ENCODE results near the gene CD300LG.
"Not testable (repeated sequence)": the region's sequence is repeated elsewhere in the genome, so short reads cannot be mapped to it uniquely, and the experiment has no call there.

The CD300LG gene

DNA sequence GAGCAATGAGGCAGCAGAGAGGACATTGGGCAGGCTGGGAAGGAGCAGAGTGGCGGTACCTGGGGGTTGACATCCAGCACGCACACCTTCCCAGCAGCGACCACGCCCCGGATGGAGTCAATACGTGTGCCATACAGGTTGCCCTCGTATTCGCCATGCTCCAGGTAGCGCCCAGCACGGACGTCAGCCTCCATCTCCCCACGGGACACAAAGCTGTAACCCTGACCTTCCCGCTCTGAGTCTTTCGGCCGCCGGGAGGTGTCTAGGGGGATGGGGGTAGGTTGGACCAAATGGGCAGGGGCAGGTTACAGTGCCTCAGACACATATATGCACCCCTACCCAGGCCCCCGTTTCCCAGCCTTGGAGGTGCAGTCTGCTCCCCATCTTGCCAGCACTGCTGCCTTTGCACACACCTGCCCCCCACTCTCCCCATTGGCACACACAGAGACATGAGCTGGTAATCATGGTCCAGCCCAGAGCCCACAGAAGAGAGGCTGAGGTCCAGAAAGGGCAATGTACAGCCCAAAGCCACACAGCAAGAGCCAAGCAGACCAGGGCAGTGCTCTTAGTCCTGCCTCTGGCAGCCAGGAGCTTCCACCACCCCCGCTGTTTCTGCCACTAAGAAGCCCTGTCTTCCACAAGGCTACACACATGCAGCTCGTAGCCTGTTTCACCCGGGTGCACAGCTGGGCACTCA, 32.9 kb downstream of the CD300LG start:
- no peak for DNase-seq

DNA sequence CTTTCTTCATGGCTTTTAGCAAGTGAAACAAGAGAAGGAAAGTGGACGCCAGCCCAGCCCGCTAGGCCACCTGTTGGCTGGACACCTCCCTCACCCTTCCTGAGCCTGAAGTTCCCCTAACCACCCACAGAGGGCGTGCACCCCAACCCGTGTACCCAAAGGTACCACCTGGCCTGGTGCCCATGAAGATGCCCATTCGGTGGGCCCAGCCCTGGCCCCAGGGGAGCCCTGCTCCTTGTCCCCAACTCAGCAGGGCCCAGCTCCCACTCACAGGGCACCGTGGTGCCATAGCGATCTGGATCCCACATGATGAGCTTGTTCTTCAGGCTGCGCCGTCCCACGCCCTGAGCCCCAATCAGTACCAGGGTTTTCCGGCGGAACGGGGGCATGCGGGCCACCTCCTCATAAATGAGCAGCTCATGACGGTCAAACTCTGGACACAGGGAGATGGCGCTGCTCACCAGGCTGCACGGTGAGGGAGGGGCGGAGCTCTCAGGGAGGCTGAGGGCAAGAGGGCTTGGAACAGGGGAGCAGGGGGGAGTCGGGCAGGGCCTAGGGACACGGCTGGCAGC, 33.5 kb downstream of the CD300LG start:
- DNase-seq: peak; percentile 25 to 58 (median 36)

DNA sequence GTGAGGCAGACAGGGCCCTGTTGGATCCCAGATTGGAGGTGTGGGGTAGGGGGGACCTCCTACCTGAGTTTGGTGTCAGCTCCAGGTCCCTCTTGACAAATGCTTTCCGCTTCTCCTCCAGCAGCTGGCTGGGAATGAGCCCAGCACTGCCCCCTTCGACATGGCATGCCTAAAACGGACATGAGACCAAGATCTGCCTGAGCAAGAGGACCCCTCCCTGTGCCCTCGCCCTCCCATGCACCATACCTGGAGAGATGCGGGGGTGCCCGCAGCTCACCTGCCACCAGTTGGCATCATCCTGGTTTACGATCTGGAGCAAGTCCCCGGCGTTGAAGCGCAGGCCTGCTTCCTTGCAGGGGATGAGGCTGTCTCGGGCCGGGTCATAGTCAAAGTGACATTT, 34.2 kb downstream of the CD300LG start:
- DNase-seq: no peak

DNA sequence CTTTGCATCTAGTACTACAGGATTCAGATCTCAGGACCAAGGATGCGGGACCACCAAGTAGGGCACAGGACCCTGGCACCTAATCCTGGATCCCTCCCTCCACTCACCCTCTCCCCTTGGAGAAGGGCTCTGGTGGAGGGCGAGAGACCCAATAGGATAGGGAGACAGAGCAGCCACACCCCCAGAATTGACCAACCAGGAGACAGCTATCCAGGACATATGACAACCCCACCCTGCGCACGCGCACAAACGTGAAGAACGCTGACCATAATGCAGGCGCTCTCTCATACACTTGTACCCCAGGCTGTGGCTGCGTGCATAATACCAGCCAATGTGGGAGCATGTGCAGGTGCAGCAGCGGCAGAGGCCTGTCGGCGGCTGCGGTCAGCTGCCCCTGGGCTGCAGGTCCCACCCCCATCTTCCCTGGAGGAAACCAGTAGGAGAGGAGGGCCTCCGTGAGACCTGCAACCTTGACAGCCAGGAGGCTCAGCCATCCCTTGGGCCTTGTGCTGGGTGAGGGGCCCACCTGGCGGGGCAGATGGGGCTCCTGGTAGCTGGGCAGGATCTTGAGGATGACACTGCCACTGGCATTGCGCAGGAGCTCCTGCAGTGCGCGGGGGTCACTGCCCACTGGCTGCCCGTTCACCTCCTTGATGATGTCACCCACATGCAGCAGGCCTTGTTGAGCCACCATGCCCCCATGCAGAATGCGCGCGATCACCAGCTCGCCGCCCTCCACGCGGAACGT, 35.0 kb downstream of the CD300LG start:
- no peak for DNase-seq

DNA sequence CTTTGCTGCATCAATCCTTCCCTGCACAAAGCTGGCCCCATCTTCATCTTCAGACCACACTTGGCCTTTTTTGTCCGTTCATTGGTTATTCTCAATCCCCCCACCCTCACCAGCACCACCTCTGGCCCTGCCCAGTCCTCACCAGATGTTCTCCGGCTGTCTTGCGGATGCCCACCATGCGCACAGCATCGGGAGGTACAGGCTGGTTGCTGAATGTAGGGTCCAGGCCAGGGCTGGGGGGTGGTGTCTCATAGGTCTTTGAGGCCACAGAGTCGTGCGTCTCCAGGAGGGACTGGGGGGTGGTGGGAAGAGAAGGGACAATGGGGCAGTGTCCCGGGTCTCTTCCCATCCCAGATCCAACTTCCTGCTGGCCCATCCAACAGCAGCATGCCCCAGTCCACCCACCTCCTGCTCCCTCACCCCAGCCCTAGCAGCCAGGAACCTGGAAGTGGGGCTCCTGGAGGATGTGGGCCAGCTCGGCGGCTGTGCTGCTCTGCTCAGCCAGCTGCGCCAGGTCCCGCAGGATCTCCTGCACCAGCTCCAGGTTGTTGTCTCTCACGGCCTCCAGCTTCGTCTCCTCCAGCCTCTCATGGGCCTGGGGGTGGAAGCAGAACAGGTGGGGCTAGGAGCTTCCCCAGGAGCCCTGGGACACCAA, 35.9 kb downstream of the CD300LG start:
- DNase-seq: no peak

DNA sequence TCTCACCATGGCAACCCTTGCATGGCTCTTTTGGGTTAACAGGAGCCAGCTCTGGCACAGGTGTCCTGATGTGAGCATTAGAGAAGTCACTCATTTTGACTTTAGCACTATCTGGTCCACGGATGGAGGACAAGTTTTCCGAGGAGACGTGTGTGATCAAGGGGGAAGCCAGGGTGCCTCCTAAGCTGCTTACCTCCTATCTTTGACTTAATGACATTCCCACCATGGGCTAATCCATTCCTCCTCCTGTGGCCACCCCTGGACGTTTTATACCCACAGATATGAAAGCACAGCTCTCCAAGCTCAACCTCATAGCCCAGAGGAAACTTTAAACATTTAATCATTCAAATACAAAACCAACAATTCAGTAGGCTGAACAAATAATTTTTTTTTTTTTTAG, 41.6 kb downstream of the CD300LG start:
- DNase-seq: no peak

DNA sequence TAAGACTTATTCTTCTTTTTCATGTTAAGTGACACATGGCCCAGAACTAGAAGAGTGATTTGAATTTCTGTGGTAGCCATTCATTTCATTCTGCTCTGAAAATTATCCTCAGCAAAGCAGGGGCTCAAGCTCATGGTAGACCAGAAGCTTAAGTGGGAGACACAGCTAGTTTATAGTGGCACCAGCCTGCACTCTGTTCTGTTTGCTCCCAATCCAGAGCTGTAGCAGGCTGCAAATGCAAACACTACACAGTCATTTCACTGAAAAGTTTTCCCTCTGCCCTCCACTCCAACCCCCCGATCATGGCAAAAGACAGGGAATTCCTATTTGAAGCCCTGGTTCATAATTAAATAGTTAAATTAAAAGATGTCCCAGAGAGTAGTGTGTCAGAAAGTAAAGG, 43.3 kb downstream of the CD300LG start:
- no peak for DNase-seq

DNA sequence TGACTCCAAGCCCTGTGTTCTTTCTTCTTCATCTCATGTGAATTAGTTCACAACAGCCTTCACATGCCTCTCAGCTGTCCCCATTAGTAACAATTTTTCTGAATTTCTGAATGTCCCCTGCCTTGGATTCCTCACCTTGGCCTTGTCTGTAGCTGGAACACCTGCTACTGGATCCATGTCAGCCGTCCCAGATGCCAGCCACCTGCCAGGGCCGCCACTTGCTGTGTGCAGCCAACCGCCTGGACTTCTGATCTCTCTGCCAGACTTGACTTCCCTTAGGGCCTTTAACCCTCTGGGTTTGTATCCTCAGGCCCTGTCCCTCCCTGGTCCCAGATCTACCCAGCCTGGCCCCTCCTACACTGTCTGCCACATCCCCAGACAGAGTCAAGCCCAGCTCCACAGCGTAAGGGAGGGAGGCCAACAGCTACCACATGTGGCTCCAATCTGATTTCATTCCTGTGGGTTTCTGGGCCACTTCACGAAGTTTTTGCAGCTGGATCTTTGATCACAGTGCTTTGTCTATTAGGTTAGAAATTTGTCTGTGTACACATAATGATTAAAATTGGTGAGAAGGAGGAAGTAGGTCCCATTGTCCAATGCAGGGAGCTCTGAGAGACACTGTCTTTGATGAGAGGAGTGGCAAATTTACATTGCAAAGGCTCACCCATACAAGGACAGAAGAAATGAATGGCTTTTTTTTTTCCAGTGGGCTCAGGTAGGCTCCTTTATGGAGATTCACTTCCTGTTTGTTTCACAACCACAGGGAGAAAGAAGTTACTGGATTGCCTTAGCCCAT, 45.1 kb downstream of the CD300LG start:
- no peak for DNase-seq

DNA sequence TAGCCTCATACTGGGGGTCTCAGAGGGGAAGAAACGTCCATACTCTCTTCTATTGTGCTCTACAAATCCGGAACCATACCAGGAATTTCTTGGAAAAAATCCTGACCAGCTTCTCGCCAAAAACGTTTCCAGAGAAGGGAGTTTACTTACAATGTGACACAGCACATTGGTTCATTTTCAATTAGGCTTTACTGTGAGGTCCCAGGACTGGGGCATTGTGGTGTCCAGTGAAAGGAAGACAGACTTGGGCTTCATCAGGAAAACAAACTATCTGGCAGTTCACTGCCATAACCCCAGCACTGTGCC, 45.6 kb downstream of the CD300LG start:
- DNase-seq: no peak

DNA sequence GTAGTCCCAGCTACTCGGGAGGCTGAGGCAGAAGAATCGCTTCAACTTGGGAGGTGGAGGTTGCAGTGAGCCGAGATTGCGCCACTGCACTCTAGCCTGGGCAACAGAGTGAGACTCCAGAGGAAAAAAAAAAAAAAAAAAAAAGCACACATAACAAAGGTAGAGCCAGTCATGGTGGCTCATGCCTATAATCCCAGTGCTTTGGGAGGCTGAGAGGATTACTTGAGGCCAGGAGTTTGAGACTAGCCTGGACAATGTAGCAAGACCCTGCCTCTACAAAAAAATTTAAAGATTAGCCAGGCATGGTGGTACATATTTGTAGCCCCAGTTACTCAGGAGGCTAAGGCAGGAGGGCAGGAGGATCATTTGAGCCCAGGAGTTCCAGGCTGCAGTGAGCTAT, 47.5 kb downstream of the CD300LG start:
- not testable (repeated sequence) for DNase-seq

DNA sequence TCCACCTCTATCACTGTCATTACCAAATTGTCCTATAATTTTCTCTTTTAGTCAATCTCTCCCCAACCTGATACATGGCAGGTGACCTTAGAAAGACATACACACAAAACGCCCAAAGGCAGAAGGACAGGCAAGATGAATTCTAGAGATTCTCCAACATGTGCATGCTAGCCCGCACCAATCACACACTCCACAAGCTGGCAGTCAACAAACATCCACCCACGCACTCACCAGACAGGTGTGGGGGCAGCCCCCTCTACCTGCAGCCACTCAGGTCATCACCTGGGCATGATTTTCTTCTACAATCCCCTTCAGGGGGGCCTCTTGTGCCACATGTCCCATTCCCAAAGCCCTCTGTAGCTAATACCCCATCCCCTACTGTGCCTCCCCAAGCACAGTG, 50.9 kb downstream of the CD300LG start:
- no peak for DNase-seq

DNA sequence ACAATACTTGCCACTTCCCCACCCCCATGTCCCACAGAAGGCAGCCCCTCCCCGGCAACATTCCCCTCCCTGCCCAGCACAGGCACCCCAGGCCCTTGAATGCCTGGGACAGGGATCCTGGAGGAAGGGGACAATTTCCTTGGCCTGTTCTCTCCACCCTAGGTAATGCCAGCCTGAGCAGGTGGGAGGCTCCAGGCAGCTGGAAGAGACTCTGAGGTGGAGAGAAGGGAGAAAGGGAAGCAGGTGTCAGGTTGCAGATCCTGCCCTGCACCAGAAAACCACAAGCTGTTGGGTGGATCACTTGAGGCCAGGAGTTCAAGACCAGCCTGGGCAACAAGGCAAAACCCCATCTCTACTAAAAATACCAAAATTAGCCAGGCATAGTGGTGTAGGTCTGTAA, 51.5 kb downstream of the CD300LG start:
- no peak for DNase-seq

DNA sequence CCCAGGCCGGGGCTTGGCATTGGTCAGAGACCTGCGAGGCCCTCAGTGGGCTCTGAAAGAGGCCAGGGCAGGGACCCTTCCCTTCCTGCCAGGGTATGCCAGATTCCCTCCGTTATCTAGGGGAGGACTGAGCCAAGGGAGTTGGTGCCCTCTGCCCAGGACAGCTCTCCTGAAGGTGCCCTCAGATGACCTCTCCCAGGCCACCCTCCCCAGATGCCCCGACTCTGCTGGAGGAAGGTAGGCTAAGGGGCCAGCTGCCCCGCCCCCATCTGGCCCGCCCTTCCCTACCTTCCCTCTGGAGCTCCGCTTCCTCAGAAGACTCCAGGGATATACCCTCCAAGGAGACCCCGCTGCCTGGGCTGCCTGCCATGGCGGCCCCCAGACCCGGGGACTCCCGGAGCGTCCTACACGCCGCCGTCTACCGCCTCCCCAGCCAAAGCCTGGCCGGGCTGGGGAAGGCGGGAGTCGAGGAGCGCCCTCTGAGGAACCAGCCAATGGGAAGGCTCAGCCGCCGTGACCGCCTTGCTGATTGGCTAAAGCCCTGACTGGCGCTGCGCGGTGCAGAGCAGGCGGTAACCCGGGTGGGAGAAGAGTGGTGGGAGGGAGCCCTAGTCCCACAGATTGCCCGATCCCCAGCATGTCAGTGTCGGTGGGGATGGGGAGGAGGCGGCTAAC, 53.3 kb downstream of the CD300LG start:
- peak; percentile 80 to 91 (median 88) for DNase-seq

DNA sequence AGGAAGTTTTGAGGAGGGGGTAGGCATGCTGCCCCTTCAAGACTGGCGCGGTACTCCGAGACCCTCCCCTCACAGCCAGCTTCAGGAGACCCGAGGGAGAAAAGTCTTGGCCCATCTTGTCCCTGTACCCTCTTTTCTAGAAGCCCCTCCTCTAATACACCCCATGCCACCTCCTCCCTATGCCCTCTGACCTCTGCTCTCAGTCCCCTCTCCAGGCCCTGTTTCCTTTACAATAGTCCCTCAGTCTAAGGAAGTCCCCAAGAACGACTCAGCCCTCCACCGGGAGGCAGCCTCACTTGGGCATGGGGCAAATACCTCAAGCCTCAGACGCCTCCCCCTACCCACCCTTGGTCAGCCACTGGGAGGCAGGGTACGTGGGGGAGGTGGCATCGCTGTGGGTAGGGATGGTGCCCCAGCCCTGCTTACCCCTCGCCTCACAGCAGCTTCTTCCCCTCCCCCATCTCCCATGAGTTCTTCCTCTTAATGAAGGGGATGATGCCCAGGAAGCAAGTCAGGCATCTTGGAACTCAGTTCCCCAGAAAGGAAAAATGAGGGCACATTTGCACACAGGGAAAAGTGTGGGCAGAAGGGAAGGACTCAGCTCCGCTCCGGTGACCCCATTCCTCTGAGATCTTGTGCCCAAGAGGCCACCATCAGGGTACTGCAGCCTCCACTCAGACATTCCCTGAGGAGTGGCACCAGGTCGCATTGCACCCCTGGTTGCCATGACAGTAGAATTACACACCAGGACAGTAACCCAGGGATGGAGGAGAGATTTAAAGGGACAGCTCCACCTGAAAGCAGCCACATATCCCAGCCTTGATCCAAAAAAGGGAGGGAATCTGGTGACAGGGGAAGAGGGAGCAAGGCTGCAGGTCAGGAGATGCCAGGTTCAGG, 54.1 kb downstream of the CD300LG start:
- DNase-seq: no peak

DNA sequence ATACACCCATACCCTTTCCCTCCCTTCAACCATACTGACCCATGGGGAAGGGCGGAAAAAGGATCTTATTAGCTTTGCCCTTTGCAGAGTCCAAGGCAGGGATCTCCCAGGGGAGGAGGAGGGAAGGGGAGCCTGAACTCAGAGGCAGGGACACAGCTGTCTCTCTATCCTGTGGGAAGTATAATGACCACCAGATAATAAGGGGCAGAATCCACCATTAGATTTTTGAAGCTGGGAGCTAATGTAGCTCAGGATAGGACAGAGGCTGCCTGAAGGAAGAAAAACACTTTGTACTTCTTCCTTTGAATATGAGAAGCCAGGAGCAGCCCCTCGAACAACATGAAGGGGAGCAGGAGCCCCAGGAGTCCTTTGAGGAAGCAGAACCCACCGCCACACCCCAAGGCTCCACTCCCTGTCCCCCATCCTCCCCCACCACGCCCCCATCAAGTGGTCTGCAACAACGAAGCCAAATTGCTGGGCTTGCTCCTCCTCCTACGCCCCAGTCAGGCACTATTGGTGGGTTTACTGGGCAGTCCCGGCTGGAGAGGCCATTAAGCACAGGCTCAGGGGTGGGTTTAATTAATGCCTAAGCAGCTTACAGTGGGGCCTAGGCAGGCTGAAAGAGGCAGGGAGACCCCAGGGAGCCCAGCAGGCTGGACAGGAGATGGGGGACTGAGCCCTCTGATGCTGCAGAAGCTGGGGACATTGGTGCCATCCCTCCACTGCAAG, 55.0 kb downstream of the CD300LG start:
- DNase-seq: no peak

DNA sequence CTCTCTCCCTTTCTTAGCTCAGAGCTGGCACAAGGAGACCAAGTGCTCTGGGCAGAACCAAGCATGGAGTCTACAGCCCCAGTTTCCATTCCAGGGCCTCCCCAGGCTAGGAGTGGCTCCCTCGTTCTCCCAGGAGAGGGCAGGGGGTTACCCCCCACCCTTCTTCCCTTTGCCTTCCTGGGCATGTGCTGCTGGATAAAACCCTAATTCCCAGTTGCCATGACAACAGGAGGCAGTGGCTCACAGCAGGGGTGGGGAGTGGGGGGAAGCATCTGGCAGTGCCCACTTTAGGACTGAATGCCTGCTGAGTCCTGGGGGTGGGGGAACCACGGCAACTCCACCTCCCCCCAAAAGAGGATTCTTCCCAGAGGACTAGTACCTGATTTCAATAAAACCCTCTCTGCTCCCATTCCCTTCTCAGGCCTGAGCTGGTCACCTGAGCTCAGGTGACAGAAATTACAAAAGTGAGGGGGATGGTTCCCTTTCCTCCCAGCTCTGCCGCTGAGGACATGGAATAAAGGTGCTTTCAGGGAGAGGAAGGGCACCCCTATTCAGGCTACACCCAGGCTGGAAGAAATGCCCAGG, 58.5 kb downstream of the CD300LG start:
- no peak for DNase-seq

DNA sequence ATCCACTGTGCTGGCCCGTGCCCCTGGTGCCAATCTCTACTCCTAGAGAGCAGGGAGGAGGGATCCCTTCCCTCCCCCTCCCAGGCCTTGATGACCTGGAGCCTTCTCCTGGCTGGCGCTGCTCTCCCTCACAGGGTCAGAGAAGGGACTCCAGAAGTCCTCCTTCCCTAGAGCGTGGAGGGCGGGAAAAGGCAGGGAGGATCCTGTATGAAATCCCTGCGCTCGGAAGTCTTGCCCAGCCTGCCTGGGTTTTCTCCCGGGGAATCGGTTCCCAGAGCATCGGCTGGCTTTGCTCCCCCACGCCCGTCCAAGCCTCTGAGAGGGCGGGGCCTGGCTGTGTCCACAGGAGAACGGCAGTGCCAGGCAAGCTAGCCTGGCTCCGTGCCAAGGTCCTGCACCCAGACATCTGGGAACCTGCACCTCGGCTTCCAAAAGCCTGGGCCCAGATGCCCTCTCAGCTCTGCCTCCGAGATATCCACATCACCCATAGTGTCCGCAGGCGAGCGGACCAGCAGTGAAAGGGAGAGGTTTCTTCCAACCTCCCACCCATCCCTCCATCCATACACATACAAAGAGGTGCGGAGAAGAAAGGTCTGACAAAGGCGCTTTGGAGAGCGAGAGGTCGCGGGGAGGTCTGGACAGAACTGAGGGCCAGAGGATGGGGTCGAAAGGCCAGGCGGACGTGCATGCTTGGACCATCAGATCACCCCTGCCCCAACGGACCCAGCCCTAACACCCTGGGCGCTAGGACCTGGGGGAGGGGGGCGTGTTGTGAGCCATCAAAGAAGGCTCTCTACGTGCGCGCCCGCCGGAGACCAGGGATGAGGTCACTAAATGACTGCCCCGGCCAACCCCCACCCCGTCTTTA, 59.2 kb downstream of the CD300LG start:
- DNase-seq: peak in 1 of 4 experiments; percentile 33

DNA sequence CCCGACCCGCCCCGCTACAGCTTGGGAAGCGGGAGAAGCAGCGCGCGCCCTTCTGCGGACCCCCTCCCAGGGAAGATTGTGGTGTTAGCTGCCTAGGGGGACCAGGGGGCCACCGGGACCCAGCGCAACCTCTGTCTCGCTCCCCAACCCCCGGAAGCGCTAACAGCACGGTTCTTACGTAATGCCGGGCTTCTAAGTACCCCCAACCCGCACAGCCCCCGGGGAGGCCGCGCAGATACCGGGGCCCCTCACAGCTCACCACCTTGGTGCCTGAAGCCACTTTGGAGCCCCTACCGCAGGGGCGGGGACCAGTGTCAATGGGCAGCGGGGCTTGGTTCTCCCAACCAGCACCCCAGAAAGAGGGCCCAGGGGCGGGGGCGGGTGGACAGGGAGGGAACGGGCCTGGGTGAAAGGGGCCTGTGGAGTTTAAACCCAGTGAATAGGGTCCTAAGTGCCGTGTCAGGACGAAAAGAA, 60.0 kb downstream of the CD300LG start:
- no peak for DNase-seq
